Activated CD4-positive, alpha-beta T cell treated with anti-CD3 and anti-CD28 coated beads, Interleukin-2, amount 50 U/mL, for 48 hours (primary cell): ENCODE data around the gene AASS.

Source experiments
- DNase-seq, 2 experiments: peaks; one replicate each; pipeline ENCODE4 v3.0.0-alpha.2; 2020

AASS gene

DNA sequence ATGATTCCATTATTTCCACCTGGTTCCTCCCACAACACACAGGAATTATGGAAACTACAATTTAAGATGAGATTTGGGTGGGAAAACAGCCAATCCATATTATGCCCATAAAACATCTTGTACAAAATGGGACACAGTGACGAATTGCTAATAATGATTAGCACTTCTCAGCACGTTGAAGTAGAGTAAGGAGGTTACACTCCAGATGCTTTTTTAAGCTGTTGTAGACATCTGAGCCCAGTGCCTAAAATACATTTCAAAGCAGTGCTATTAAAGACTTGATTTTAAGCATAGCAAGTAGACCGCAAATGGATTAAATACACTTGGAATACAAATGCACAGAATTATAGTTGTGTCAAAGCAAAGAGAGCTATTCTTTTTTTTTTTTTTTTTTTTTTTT is 105.9 kb downstream of the AASS start:
- DNase-seq: no peak

DNA sequence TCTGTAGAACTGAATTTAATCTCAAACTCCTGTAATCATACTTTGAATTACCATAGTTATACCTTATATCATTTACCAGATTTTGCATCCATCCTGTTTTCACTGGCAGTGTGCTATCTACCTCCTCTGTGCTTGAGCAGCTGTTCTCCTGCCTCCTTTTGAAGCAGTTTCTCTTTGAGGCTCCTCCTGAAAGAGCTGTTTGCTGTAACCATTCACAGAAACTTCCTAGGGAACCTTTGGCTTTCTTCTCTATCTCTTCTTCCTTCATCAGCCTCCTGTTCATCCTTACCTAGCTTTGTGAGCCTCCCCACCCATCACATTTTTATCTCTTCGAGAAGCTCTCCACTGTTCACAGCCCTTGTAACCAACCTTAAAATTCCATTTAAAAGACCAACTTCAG is 108.2 kb downstream of the AASS start:
- DNase-seq: no peak

DNA sequence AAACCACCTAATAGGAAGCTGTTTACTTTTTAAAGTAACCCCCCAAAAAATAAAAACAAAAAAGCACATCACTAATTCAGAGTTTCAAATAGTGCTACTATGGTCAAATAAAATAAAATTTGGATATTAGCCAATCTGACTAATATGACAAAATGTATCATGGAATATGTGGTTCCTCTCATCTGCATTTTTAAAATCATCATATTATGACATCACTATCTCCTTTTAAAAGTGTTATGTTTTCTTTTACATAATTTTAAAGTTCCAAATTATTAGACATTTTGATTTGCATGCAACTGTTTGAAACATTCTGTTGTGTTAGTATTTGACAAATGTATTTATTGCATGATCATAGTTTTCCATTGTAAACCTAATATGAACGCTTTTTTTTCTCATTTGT is 110.4 kb downstream of the AASS start:
- DNase-seq: no peak

DNA sequence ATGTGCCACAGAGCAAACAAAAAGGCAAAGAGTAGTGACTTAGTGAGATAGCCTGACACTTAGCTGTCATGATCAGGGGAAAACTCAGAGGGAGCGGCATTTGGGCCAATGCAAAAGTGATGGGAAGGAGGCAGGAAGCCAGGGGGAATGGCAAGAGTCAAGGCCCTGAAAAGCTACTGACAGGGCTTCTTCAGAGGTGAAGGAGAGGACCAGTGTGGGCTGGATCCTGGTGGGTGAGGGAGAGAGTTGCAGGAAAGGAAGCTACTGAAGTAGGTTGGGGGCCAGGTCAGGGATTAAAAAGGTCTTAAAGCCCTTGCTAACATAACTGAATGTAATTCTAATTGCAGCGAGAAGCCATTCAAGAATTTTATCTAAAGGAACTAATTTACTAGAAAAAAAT is 117.0 kb downstream of the AASS start:
- DNase-seq: no peak
